ENCODE measurements around the gene SLC30A2. TPM values are rescaled to one million over a fixed set of nuclear protein-coding genes. Genes with fewer than 3 reads are reported as not detected.

SLC30A2 gene
- total and polyA plus RNA-seq, 2 experiments from 2014 or later, result 0.07 TPM; not detected in 1

DNA sequence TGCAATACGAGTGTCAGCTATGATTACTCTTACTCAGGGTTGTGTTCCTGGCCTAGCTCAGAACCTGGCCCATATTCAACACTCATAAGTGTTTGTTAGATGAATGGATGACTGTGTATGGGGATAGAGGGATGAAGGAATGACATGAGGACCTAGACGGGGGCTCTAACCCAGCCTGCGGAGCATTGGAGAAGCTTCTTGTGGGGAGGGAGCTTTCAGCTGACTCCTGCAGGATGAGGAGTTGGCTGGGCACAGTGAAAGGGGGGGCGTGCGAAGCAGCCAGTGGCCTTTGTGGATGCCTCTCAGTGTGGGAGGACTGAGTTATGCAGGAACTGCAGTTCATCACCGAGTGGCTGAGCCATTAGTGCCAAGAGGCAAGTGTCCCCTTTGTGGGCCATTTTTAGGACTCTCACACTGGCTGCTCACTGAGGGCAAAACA lies 25.6 kb downstream of the SLC30A2 start:
- H3K27ac ChIP-seq (ENCODE audit: low read depth), result no peak overlapping the region
- H3K4me3 ChIP-seq, result no peak overlapping the region
- Mint-ChIP-seq H3K9me3 (no peaks in the 10 kb centered on the region), H3K27me3 (ENCODE audit: insufficient read depth, low read depth, poor library complexity) (peaks cover 9% of the 10 kb centered on the region), H3K4me1 (peaks cover 29% of the 10 kb centered on the region), H3K4me3 (no peak overlapping the region; the same call in 2 of the 3 replicates), H3K36me3 (ENCODE audit: low read depth) (no peaks in the 10 kb centered on the region), H3K27ac (no peak overlapping the region)
- no peaks in the 10 kb centered on the region for H3K79me2 ChIP-seq (replicated peaks; ENCODE audit: insufficient read depth)
- no peaks in the 10 kb centered on the region for H3F3A ChIP-seq (replicated peaks; ENCODE audit: low read depth)
- ATAC-seq (no peak), DNase-seq (ENCODE audit: low spot score) (no peak)
- no peaks in the 10 kb centered on the region for H3K27me3 ChIP-seq (ENCODE audit: insufficient read depth)
- no peaks in the 10 kb centered on the region for H3K9me2 ChIP-seq (ENCODE audit: insufficient read depth)
- H3K4me2 ChIP-seq, result no peak overlapping the region
- H3K4me1 ChIP-seq (ENCODE audit: insufficient read depth), result peaks cover 3% of the 10 kb centered on the region; the same call in 1 of the 2 replicates
- no peak overlapping the region for H2AFZ ChIP-seq
- TF ChIP-seq ZNF114 (CRISPR knock-in tag; IDR thresholded peaks at IDR 0.05) (no peak), STAT1 (IDR thresholded peaks at IDR 0.05; ENCODE audit: unreplicated experiment) (no peak), ZNF331 (CRISPR knock-in tag; IDR thresholded peaks at IDR 0.05; ENCODE audit: low read depth) (no peak), EZH2phosphoT487 (IDR thresholded peaks at IDR 0.05; ENCODE audit: unreplicated experiment) (no peak), JUNB (IDR thresholded peaks at IDR 0.05; ENCODE audit: unreplicated experiment) (no peak), POLR2AphosphoS5 (IDR thresholded peaks at IDR 0.05; ENCODE audit: low read depth) (no peak), EZH2 (IDR thresholded peaks at IDR 0.05; ENCODE audit: low read depth, unreplicated experiment) (no peak), NANOG (IDR thresholded peaks at IDR 0.05; ENCODE audit: borderline replicate concordance) (no peak)
- TF ChIP-seq, protein P1, sequence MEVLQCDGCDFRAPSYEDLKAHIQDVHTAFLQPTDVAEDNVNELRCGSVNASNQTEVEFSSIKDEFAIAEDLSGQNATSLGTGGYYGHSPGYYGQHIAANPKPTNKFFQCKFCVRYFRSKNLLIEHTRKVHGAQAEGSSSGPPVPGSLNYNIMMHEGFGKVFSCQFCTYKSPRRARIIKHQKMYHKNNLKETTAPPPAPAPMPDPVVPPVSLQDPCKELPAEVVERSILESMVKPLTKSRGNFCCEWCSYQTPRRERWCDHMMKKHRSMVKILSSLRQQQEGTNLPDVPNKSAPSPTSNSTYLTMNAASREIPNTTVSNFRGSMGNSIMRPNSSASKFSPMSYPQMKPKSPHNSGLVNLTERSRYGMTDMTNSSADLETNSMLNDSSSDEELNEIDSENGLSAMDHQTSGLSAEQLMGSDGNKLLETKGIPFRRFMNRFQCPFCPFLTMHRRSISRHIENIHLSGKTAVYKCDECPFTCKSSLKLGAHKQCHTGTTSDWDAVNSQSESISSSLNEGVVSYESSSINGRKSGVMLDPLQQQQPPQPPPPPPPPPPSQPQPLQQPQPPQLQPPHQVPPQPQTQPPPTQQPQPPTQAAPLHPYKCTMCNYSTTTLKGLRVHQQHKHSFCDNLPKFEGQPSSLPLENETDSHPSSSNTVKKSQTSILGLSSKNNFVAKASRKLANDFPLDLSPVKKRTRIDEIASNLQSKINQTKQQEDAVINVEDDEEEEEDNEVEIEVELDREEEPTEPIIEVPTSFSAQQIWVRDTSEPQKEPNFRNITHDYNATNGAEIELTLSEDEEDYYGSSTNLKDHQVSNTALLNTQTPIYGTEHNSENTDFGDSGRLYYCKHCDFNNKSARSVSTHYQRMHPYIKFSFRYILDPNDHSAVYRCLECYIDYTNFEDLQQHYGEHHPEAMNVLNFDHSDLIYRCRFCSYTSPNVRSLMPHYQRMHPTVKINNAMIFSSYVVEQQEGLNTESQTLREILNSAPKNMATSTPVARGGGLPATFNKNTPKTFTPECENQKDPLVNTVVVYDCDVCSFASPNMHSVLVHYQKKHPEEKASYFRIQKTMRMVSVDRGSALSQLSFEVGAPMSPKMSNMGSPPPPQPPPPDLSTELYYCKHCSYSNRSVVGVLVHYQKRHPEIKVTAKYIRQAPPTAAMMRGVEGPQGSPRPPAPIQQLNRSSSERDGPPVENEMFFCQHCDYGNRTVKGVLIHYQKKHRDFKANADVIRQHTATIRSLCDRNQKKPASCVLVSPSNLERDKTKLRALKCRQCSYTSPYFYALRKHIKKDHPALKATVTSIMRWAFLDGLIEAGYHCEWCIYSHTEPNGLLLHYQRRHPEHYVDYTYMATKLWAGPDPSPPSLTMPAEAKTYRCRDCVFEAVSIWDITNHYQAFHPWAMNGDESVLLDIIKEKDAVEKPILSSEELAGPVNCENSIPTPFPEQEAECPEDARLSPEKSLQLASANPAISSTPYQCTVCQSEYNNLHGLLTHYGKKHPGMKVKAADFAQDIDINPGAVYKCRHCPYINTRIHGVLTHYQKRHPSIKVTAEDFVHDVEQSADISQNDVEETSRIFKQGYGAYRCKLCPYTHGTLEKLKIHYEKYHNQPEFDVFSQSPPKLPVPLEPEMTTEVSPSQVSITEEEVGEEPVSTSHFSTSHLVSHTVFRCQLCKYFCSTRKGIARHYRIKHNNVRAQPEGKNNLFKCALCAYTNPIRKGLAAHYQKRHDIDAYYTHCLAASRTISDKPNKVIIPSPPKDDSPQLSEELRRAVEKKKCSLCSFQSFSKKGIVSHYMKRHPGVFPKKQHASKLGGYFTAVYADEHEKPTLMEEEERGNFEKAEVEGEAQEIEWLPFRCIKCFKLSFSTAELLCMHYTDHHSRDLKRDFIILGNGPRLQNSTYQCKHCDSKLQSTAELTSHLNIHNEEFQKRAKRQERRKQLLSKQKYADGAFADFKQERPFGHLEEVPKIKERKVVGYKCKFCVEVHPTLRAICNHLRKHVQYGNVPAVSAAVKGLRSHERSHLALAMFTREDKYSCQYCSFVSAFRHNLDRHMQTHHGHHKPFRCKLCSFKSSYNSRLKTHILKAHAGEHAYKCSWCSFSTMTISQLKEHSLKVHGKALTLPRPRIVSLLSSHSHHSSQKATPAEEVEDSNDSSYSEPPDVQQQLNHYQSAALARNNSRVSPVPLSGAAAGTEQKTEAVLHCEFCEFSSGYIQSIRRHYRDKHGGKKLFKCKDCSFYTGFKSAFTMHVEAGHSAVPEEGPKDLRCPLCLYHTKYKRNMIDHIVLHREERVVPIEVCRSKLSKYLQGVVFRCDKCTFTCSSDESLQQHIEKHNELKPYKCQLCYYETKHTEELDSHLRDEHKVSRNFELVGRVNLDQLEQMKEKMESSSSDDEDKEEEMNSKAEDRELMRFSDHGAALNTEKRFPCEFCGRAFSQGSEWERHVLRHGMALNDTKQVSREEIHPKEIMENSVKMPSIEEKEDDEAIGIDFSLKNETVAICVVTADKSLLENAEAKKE (CRISPR knock-in tag; IDR thresholded peaks at IDR 0.05), result no peak
- TF ChIP-seq, protein P2, sequence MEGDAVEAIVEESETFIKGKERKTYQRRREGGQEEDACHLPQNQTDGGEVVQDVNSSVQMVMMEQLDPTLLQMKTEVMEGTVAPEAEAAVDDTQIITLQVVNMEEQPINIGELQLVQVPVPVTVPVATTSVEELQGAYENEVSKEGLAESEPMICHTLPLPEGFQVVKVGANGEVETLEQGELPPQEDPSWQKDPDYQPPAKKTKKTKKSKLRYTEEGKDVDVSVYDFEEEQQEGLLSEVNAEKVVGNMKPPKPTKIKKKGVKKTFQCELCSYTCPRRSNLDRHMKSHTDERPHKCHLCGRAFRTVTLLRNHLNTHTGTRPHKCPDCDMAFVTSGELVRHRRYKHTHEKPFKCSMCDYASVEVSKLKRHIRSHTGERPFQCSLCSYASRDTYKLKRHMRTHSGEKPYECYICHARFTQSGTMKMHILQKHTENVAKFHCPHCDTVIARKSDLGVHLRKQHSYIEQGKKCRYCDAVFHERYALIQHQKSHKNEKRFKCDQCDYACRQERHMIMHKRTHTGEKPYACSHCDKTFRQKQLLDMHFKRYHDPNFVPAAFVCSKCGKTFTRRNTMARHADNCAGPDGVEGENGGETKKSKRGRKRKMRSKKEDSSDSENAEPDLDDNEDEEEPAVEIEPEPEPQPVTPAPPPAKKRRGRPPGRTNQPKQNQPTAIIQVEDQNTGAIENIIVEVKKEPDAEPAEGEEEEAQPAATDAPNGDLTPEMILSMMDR (conservative IDR thresholded peaks at IDR 0.05; ENCODE audit: low read depth in 2 of 2), result no peak
- no peaks in the 10 kb centered on the region for H4K20me1 ChIP-seq (replicated peaks; ENCODE audit: insufficient read depth)
- no peaks in the 10 kb centered on the region for H3K36me3 ChIP-seq (ENCODE audit: insufficient read depth)
